Left forelimb (tissue), 1 donor: Measurements from ENCODE around the gene TRRAP.
A peak's percentile ranks its signal among the peaks of the same experiment; 100 is the strongest.

Experiments
- DNase-seq: peaks from one replicate; pipeline ENCODE4 v3.0.0-alpha.2; 2018; ENCODE audit warnings: low spot score

The TRRAP gene

DNA sequence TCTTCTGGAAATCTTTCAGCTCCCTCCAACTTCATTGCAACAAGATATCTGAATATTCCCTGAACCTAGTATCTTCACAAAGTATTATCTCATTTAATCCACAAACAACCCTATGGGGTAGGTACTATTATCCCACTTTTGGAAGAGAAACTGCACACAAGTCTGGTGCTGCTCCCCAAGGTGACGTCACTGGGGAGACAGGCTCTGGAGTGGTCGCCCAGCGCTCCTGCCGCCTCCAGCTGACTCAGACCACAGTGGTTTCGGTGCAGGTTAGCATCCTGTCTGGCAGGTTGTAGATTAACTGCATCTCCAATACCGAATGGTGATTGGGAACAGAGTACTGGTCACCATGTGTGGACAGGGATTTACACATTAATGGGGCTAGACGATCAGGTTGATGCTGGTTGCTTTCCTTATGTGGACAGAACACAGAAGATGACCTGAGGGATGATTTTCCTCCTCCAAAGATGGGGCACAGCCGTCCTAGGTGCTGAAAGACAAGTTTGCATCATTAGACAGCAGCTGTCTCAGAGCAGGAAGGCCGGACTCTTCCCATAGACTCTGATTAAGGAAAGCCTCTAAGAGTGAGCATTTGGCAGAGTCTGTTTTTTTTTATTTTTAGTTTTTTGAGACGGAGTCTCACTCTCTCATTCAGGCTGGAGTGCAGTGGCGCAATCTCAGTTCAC is 128.6 kb downstream of the TRRAP start:
- no peak for DNase-seq

DNA sequence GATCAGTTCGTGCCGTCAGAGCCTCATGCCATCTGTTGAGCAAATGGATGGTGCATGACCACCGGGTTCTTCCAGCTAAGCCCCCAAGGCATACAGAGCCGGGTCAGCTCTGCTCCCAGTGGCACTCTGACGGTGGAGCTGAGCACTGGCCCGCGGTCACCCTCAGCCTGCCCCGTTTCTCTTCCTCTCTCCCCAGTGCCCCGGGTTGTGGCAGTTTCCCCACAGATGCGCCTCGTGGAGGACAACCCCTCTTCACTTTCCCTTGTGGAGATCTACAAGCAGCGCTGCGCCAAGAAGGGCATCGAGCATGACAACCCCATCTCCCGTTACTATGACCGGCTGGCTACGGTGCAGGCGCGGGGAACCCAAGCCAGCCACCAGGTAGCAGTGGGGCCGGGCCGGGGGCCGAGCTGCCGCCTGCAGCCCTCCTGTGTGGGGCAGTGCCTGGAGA is 129.9 kb downstream of the TRRAP start:
- DNase-seq, result no peak

DNA sequence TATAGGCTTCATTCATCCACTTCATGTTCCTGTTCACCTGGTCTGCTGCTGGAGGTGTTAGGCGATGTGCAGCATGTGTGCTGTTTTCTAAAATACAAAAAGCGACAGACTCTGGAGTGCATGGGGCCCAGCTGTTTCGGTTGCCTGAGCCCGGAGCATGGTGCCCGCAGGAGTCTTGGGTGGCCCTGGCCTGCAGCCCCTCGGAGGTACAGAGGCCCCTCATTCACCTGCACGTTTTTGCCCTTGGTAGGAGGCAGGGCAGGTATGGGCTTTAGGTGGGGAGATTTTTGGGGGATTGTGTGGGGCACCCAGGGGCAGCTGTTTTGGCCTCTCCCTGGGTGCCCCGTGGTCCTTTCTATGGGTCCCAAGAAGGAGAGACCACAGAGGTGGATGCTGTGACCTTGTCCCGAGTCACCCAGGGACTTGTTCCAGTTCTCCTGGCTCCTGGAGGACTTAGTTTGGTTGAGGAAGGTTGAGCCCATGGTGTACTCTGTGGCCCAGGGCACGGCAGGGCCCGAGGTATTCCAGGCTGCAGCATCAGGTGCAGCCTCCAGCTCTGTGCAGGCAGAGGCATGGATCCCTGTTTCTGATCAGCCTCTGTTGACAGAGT is 130.7 kb downstream of the TRRAP start:
- DNase-seq, result no peak

DNA sequence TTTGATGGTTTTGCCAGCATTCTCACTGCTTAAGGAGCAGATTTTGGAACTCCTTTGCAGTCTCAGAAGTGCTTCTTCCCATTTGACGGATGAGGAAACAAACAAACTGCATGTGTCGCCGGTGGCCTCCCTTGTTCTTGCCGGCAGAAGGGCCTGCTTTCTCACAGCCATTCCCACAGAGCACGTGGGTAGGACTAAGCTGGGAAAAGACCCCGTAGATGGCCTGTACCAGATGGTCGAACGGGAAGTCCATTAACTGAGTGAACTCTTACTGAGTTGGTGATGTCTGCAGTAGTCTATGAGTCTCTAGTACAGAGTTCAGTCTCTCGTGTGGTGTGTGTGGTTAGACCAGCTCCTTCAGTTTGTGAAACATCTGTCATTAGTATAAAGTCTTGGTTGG is 131.9 kb downstream of the TRRAP start:
- DNase-seq, result no peak

DNA sequence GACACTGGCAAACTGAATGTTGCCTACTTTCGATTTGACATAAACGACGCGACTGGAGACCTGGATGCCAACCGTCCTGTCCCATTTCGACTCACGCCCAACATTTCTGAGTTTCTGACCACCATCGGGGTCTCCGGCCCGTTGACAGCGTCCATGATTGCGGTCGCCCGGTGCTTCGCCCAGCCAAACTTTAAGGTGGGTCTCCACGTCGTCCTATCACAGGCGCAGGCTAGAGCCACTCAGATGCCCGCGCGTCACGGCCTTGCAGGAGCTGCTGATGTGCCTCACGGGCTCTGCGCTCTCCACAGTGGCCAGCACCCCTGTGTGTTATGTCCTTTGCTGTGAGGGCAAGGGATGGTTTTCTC is 133.0 kb downstream of the TRRAP start:
- DNase-seq, result peak; percentile 40

DNA sequence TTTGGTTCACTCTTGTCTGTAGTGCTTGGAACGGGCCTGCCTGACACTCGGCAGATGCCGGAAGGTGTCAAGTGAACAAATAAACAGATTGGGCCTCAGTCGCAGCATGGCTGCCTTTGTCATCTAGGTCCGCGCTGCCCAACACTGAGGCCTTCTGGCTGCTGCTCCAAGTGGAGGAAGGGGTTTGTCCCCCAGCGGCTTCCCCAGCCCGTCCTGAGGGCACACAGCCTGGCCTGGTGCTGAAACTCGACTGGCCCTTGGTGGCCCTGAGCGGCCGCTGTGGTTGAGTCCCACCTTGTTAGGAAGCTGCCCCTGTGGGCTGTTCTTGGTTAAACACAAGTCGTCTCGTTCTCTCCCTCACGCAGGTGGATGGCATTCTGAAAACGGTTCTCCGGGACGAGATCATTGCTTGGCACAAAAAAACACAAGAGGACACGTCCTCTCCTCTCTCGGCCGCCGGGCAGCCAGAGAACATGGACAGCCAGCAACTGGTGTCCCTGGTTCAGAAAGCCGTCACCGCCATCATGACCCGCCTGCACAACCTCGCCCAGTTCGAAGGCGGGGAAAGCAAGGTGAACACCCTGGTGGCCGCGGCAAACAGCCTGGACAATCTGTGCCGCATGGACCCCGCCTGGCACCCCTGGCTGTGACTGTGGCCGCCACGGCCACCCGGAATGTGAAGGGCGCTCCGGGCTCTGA is 133.5 kb downstream of the TRRAP start:
- DNase-seq, result peak; percentile 60

DNA sequence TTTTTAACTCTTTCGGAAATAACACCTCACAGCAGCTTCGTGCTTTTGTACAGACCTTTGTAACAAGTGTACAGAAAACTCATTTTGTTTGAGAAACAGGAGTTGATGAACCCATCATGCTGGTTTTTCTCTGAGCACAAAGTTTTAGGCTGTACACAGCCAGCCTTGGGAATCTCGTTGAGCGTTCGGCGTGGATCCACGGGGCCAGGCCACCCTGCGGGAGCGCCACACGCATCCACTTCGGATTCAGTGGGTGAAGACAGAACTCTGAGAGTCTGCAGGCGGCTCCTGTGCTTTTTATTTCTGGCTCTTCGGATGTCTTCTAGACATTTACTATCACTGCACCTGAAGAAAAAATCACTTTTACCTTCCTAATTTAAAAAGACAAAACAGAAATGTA is 134.4 kb downstream of the TRRAP start:
- peak; percentile 15 for DNase-seq

DNA sequence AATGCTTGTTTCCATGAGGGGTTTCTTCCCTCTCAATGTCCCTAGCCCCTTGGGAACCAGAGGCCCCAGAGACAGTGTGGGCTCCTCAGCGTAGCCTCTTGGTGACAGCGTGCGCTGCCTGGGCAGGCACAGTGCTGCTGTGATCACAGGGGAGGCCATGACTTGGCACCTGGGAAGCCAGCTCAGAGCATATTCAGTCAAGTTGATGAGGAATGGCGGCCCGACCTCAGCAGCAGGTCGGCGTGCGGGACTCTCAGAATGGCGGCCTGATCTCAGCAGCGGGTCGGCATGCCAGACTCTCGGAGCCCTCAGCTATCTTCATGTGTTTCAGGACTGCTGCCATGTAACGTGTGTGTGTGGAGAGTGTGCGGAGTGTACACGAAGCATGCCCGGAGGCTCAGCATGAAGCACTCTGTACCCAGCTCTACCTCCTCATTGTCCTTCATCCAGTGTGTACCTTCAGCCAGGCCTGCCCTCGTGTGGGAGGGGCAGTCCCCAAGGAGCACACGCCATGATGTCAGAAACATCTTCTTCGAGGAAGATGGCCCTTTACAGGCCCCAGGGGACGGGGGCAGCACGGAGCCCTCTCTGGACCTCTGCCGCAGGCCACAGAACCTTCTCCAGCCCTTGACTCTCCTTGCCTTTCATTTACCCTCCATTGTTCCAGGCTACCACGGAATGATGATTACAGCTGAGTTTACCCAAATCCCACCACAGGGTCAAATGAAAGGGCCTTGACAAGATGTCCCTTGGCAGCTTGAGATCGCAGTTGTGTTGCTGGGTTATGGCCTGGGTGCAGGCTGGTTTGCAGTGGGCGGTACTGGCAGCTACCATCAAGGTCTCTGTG is 135.2 kb downstream of the TRRAP start:
- DNase-seq, result peak; percentile 53

DNA sequence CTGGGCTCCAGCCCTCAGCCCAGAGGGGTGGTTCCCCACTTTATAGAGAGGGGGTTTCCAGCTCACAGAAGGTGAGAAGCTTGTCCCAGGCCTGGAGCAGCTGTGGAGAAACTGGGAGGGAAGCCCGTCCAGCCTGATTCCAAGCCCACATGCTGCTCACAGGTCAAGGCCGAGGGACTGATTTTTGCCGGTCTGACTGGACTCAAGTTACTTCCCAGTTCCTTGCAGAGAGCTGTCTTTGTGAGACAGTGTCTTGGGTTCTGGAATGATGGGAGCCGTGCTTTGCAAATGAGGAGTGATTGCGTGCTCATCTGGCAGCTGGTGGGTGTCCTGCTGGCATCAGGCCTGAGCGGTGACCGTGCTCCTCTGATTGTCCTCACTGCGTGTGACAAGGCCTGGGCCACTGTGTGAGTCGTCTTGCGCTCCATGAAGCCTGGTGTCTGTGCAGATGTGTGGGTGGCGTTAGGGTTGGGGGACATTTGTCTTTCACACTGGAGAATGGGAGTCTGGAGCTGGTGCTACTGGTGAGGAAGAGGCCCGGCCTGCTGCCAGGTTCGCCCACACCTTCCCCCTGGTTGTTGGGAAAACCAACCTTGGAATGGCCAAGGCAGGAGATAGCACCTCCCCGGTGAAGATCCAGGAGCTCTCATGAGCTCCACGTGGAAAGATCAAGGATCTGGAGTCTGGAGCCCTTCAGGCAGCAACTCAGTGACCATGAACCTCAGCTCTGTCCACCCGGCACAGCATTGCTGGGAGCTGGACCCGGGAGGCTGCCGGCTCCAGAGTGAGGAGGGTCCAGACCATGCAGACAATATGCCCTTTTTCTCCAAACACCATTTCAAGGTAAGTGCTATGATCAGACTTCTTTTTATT is 136.0 kb downstream of the TRRAP start:
- DNase-seq, result peak; percentile 46

DNA sequence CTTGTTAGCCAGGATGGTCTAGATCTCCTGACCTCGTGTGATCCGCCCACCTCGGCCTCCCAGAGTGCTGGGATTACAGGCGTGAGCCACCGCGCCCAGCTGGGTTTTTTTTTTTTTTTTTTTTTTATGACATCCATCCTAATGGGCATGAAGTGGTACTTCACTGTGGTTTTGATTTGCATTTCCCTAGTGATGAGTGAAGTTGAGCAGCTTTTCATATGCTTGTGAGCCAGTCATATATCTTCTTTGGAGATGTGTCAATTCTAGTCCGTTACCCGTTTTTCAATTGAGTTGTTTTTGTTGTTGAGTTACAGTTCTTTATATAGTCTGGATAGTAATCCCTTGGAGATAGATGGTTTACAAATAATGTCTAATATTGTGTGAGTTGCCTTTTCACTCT is 137.9 kb downstream of the TRRAP start:
- no peak for DNase-seq

DNA sequence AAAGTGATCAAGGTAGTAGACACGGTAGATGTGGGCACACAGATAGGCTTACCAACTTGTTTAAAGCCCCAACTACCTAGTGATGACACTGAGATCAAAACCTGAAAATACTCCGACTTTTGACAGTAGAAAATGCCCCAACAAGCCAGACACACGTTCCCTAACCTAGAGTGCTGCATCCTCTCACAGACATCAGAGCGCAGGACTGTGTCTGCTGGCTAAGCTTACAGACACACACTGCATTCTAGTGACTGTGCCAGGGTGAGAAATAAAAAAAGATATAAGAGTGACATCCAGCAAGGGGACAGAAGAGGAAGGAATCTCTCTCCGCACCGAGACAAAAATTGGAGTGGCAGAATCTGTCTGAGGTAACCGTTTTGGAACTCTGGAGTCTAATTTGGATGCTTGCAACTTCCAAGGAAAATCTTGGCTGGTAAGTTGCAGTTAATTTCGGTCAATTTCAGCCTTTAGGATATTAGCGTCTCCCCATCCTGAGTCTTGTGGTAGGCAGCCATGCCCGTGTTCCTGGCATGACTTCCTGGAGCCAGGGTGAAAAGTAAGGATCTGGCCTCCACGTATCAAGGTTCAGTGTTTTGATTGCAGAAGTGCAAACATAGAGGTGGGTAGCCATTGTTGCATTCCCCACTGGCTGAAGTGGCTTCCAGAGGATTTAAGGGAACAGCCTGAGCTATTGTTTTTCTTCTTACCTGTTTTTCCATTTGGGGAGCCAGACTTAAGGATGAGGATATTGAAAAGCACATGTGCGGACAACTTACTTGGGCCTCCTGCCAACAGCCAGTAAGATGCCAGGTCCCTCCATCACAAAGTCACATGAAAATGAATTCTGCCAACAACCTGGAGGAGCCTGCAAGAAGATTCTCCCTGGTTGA is 141.4 kb downstream of the TRRAP start:
- DNase-seq, result no peak

DNA sequence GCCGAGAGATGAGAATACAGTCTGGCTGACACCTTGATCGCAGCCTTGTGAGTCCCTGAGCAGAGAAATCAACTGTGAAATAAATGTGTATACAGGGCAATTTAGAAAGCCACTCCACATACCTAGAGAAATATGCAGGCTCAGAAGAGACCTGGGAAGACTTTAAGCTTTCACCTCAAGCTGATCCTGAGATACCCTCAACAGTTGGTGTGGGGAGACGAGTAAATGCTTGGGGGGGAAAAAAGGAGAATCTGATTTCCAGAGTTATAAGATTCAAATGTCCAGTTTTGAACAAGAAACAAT is 142.0 kb downstream of the TRRAP start:
- DNase-seq, result no peak

DNA sequence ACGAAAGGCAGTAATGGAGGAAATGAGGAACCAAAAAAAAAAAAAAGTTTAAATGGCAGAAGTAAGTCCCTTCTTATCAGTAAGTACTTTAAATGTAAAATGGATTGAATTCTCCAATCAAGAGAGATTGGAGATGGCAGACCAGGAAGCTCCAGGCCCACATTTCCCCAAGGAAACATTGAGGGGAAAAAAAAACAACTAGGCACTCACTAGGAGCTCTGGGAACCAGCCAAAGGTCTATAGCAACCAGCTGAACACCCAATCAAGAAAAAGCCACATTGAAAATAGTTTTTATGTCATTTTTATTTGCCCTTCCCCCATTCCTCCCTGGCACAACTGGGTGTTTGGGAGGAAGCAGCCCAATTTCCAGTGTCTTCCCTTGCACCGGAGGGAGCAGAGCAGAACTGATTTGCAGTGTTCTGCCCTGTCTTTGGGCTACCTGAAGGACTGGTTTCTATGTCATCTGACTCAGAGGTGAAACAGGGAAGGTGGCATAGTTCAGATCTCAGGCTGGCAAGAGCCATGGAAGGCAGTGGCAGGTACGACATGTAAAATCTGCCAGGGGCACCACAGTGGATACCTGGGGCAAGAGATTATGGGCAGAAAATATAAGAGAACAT is 143.7 kb downstream of the TRRAP start:
- DNase-seq, result no peak

DNA sequence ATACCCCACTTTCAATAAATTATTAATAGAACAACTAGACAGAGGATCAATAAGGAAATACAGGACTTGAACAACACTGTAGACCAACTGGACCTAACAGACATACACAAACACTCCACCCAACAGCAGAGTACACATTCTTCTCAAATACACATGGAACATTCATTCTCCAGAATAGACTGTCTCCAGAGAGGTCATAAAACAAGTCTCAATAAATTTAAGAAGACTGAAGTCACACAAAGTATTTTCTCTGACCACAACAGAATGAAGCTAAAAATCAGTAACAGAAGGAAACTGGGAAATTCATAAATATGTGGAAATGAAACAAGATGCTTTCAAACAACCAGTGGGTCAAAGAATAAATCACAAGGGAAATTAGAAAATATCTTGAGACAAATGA is 145.7 kb downstream of the TRRAP start:
- DNase-seq, result no peak

DNA sequence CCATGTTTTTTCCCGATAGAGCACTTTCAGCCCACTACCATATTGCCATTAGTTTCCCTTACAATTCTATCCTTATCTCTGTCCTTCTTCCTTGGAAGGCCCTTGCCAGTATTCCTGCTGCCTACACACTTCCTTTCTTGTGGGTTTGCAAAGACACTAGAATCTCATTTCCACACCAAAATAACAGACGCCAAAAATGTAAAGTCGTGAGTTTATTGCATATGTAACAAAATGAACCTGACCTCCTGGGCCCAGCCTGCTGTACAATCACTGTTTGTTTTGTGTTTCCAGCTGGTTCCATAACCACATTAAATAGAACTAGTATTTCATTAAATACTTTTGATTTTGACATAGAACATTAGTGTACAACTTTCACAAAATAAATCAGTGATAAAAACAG is 148.9 kb downstream of the TRRAP start:
- no peak for DNase-seq

DNA sequence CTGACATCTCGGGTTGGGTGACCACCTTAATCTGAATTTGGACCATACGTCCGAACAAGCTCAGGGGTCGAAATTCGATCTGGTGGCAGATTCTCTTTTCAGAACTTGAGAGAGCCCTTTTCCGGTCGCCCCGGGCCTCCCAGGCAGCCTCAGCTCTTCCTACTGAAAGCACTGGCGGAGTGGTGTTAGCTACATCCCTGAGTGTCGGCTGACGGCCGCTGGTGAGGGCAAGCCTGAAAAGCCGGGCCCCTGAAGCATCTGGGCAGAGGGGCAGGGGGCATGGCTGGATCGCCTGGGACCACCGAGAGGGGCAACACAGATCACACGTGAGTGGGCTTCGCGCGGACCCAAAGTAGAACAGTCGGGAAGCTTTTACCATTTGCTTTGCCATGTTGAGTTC is 149.5 kb downstream of the TRRAP start:
- no peak for DNase-seq

DNA sequence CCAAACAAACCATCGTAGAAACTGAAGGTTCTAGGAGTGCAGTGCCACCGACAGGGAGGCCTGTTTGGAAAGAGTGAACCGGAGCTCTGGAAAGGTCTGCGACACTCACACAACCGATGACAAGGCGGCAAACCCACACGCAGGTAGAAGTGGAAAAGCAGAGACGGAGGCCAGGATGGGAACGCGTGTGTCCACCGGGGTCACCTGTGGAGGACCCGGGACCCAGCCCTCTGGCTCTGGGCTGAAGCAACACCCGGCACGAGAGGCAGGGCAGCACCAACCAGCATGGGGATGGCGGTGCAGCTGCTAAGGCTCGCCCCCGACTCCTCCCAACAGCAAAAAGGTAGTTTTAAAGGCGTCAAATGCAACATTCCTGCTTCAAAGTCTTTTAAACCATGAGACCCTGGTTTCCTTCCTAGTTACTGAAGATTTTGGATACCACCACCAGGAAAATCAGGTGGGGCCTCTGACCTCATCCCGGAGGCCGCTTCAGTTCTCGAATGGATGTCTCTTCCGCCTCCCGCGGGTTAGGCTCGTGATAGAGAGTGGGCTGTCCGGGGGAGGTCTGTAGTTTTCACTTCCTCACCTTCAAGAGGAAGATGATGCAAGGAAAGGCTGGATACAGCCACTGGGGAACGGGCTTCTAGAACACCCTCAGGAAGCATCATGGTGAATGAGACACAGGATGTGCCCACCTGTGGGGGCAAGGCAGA is 150.1 kb downstream of the TRRAP start:
- no peak for DNase-seq

DNA sequence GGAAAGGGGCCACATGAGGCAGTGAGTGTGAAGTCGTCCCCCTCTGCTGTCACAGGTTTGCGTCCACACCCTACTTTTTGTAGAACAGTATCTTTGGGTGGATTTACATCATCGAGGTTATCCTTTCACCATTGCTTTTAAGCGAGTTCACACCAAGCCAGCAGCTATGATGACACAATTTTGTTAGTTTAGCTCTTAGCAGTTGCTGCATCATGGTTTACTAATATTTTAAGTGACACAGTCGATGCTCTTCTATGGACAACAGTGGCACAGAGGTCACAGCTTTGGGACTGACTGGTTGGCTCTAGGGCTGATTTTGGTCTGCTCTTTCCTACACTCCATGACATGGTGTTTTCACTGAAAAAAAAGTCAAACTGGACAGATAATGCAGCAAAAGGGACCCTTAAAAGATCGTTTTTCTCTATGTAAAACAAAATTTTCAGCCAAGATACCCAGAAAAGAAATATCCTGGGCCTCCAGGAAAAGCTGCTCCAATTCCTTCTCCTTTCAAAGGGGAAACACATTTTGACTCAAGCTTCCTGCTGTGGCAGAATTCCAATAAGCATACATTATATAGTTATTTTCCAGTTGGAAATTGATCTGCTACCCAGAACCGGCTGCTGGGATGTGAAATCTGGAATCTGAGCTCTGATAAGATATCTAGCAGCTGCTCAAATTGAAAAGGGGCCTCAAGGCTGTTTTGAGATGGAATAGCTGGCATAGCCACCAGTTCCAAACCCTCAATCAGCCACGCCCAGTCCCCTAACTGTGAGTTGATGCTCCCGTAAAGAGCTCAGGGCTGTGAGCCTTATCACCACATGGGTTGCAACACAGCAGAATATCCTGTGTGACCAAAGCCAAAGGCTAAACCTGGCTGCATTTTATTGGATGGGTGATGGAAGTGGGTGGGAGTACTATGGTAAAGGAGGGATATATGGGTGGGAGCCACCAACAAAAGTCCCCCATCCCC is 151.4 kb downstream of the TRRAP start:
- DNase-seq, result no peak
